ENCODE measurements around the gene PER2. TPM values are rescaled to one million over a fixed set of nuclear protein-coding genes. Genes with fewer than 3 reads are reported as not detected.
"Not testable (repeated sequence)": the region's sequence is repeated elsewhere in the genome, so short reads cannot be mapped to it uniquely, and the experiment has no call there.

Gene PER2
- total RNA-seq, 2 experiments from 2014 or later = 8.4 to 18.6 TPM

DNA sequence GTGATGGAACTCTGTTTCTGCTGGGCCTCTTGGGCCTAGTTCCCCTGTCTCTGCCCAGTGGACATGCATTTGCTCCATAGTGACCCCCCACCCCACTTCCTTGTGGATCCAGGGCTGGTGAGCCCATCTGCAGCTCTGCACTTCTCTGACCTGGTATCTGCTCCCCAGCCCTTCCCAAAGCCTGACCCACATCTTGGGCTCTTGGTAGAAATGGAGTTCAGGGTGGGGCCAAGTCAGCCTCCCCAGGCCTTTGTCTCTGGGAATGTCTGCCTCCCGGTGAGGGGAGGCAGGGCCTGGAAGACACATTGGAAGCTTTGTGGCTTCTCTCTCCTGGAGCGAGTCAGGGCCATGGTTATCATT is 25.6 kb upstream of the PER2 start:
- POLR2A ChIA-PET = no interaction called here
- Histone ChIP-seq H4K20me1 (ENCODE audit: insufficient read depth, low read length) (no peaks in the 10 kb centered on the region), H3K9me3 (ENCODE audit: low read length) (no peaks in the 10 kb centered on the region), H3K4me3 (ENCODE audit: low read depth, low read length, poor library complexity, severe bottlenecking) (no peak overlapping the region), H3K79me2 (ENCODE audit: insufficient read depth, low read depth, low read length) (no peaks in the 10 kb centered on the region), H3K36me3 (ENCODE audit: insufficient read depth, low read length) (no peaks in the 10 kb centered on the region), H3K9me2 (ENCODE audit: insufficient read depth, low read length) (no peaks in the 10 kb centered on the region), H3K4me2 (ENCODE audit: low read length) (no peak overlapping the region), H3K4me1 (ENCODE audit: insufficient read depth, low read length, poor library complexity, severe bottlenecking) (no peaks in the 10 kb centered on the region), H3K27ac (ENCODE audit: low read depth, low read length, poor library complexity, severe bottlenecking) (no peak overlapping the region), H2AFZ (ENCODE audit: low read length) (no peak overlapping the region)
- intact Hi-C loops (cut with micrococcal nuclease; ENCODE audit: unreplicated experiment) = no loop called here
- DNase-seq (ENCODE audit: low spot score) = no peak
- CTCF ChIA-PET (ENCODE audit: unreplicated experiment) = no interaction called here
- TF ChIP-seq CTCF (conservative IDR thresholded peaks at IDR 0.05; ENCODE audit: low read length) (no peak), EZH2phosphoT487 (IDR thresholded peaks at IDR 0.05; ENCODE audit: borderline replicate concordance, low read depth, low read length) (no peak)
- no TSS peak for BruUV-seq (replicated peaks)

DNA sequence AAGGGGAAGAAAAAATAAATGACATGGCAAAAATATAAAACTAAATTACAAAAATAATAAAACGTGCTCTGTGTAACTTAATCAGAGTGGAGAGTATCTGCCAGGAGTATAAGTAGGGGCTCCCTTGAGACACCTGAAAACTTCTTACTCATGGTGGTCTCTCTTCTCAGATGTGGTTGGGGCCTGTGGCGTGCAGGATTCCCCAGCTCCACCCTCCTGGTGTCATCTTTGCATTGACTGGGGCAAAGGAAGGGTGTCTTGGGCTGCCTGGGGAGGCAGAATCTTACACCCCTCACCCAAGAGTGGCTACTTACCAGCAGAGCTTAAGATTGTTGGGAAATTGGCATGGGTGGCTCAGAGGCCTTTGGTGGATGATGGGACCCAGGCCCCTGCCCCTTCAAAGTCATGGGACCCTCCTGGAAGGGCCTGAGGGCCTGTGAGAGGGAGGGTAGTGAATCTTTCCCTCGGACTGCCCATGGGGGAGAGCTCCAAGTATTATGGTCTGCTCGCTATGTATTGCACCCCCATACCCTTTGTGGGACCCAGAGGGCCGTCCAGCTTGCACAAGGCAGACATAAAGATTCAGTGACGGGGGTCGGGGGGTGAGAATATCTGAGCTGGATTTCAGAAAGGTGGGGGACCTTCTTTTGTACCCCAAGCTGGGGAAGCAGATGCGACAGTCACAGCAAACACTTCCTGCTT is 25.0 kb upstream of the PER2 start:
- no TSS peak for BruUV-seq (replicated peaks)
- Histone ChIP-seq H2AFZ (ENCODE audit: low read length) (no peak overlapping the region), H3K36me3 (ENCODE audit: insufficient read depth, low read length) (no peaks in the 10 kb centered on the region), H3K9me2 (ENCODE audit: insufficient read depth, low read length) (no peaks in the 10 kb centered on the region), H3K4me3 (ENCODE audit: low read depth, low read length, poor library complexity, severe bottlenecking) (no peak overlapping the region), H3K4me2 (ENCODE audit: low read length) (no peak overlapping the region), H3K79me2 (ENCODE audit: insufficient read depth, low read depth, low read length) (no peaks in the 10 kb centered on the region), H4K20me1 (ENCODE audit: insufficient read depth, low read length) (no peaks in the 10 kb centered on the region), H3K9me3 (ENCODE audit: low read length) (no peaks in the 10 kb centered on the region), H3K27ac (ENCODE audit: low read depth, low read length, poor library complexity, severe bottlenecking) (no peak overlapping the region), H3K4me1 (ENCODE audit: insufficient read depth, low read length, poor library complexity, severe bottlenecking) (no peaks in the 10 kb centered on the region)
- intact Hi-C loops (cut with micrococcal nuclease; ENCODE audit: unreplicated experiment) = no loop called here
- no peak for DNase-seq (ENCODE audit: low spot score)
- ChIA-PET CTCF (ENCODE audit: unreplicated experiment) (no interaction called here), POLR2A (interaction anchor here (0.7 kb wide), 1 partner anchor 128 kb away, joined by 3 read pairs; no protein-coding TSS in a partner anchor)
- no peak for TF ChIP-seq EZH2phosphoT487 (IDR thresholded peaks at IDR 0.05; ENCODE audit: borderline replicate concordance, low read depth, low read length)
- no peak for TF ChIP-seq CTCF (conservative IDR thresholded peaks at IDR 0.05; ENCODE audit: low read length)

DNA sequence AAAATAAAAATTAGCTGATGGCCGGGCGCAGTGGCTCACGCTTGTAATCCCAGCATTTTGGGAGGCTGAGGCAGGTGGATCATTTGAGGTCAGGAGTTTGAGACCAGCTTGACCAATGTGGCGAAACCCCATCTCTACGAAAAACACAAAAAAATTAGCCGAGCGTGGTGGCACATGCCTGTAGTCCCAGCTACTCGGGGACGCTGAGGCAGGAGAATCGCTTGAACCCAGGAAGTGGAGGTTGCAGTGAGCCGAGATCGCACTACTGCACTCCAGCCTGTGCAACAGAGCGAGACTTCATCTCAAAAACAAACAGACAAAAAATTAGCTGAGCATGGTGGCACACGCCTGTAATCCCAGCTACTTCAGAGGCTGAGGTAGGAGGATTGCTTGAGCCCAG is 22.3 kb upstream of the PER2 start:
- H3K9me2 ChIP-seq (ENCODE audit: insufficient read depth, low read length); BruUV-seq (replicated peaks); H3K4me2 ChIP-seq (ENCODE audit: low read length); H3K79me2 ChIP-seq (ENCODE audit: insufficient read depth, low read depth, low read length); CTCF ChIA-PET (ENCODE audit: unreplicated experiment); intact Hi-C loops (cut with micrococcal nuclease; ENCODE audit: unreplicated experiment); H2AFZ ChIP-seq (ENCODE audit: low read length); H4K20me1 ChIP-seq (ENCODE audit: insufficient read depth, low read length); H3K36me3 ChIP-seq (ENCODE audit: insufficient read depth, low read length); H3K4me3 ChIP-seq (ENCODE audit: low read depth, low read length, poor library complexity, severe bottlenecking); H3K27ac ChIP-seq (ENCODE audit: low read depth, low read length, poor library complexity, severe bottlenecking); H3K9me3 ChIP-seq (ENCODE audit: low read length); DNase-seq (ENCODE audit: low spot score): not testable (repeated sequence)
- H3K4me1 ChIP-seq (ENCODE audit: insufficient read depth, low read length, poor library complexity, severe bottlenecking) = peaks cover 13% of the 10 kb centered on the region
- POLR2A ChIA-PET = interaction anchor here (0.5 to 0.7 kb wide), 2 partner anchors 26 to 62 kb away, joined by 3 read pairs; no protein-coding TSS in a partner anchor
